Duodenal mucosa (tissue), 2 donors: Measurements from ENCODE around the gene PDE12.

Experiments used
- H3K27ac ChIP-seq: one replicate; pipeline ENCODE4 v1.7.0; 2013; ENCODE audit warnings: low read depth, low read length
- H3K27me3 ChIP-seq, 2 donors: one replicate each; pipeline ENCODE4 v1.7.0; 2013; ENCODE audit warnings: low read length in 2 of 2, control low read depth in 1 of 2; ENCODE audit not compliant: insufficient read depth in 2 of 2, control insufficient read depth in 1 of 2
- H3K36me3 ChIP-seq, 2 donors: one replicate each; pipeline ENCODE4 v1.7.0; 2013; ENCODE audit warnings: low read length in 2 of 2, control low read depth in 1 of 2; ENCODE audit not compliant: insufficient read depth in 2 of 2, control insufficient read depth in 1 of 2
- H3K4me1 ChIP-seq, 2 donors: one replicate each; pipeline ENCODE4 v1.7.0; 2013; ENCODE audit warnings: low read length in 2 of 2, control low read depth in 1 of 2; ENCODE audit not compliant: insufficient read depth in 2 of 2, control insufficient read depth in 1 of 2
- H3K4me3 ChIP-seq, 2 donors: one replicate each; pipeline ENCODE4 v1.7.0; 2013; ENCODE audit warnings: low read length in 2 of 2, low read depth in 1 of 2
- H3K9ac ChIP-seq, 2 donors: one replicate each; pipeline ENCODE4 v1.7.0; 2013; ENCODE audit warnings: low read length in 2 of 2, low read depth in 1 of 2
- H3K9me3 ChIP-seq, 2 donors: one replicate each; pipeline ENCODE4 v1.7.0; 2013; ENCODE audit warnings: low read length in 2 of 2, control low read depth in 1 of 2; ENCODE audit not compliant: control insufficient read depth in 1 of 2

PDE12 gene

DNA sequence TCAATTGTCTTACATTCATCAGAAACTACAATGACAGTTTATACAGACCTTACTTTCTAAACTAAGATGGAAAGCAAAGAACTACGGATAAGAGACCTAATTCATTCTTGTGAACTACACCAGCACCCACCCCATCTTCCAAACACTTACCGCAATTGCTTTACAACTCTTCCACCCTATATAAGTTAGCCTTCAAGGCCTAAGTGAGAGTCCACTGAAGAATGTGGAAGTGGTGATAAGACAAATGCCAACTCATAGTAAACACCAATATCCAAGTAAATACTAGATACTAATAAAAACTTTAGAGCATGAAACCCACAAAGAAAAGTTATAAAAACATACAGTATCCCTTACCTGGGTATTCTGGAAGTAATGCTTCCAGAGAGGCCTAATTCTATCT, 27.5 kb downstream of the PDE12 start:
- Histone ChIP-seq H3K9ac (no peak overlapping the region), H3K4me3 (no peak overlapping the region), H3K27me3 (no peaks in the 10 kb centered on the region), H3K36me3 (peaks cover 14 to 32% of the 10 kb centered on the region in 2 donors), H3K27ac (no peak overlapping the region), H3K4me1 (peaks cover 20% of the 10 kb centered on the region in 2 donors), H3K9me3 (no peaks in the 10 kb centered on the region)

DNA sequence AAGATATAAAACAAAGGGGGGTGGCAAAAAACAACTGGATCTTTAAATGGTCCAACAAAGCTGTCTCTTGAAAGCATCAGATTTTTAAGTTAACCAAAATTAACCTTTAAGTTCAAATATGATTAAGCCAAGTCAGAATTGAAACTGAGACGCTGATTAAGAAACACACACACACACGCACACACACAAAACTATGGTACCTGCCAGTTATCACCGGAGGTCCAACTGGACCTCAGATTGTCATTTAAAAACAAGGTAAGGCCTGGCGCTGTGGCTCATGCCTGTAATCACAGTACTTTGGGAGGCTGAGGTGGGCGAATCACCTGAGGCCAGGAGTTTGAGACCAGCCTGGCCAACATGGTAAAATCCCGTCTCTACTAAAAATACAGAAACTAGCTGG, 30.7 kb downstream of the PDE12 start:
- H3K36me3 ChIP-seq = peaks cover 7 to 12% of the 10 kb centered on the region in 2 donors

DNA sequence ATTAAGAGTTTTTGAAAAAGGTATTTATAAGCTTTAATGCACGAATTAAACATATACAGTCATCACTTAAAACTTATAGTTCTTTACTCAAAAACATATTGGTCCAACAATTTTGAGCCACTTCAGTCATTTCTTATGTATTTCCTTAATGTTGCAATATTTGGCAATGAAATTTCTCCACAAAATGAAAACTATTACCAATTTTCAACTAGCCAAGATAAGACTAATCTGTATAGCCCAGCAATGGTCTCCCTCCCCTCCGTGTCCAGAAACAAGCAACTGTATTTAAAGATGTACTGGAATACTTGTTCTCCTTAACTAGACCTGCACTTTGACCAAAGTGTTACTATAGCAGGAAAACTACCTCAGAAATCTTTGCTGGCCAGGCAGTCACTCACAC, 31.8 kb downstream of the PDE12 start:
- Histone ChIP-seq H3K9me3 (no peaks in the 10 kb centered on the region), H3K27ac (no peak overlapping the region), H3K27me3 (no peaks in the 10 kb centered on the region), H3K4me3 (no peak overlapping the region), H3K4me1 (peaks cover 12 to 30% of the 10 kb centered on the region in 2 donors), H3K36me3 (peaks cover 6 to 9% of the 10 kb centered on the region in 2 donors), H3K9ac (no peak overlapping the region)

More for the DNA sequence above, 30.7 kb downstream of the PDE12 start:
- peaks cover 12 to 20% of the 10 kb centered on the region in 2 donors for H3K4me1 ChIP-seq
- H3K27ac ChIP-seq = no peak overlapping the region
- H3K4me3 ChIP-seq = no peak overlapping the region
- H3K27me3 ChIP-seq = no peaks in the 10 kb centered on the region
- no peak overlapping the region for H3K9ac ChIP-seq
- no peaks in the 10 kb centered on the region for H3K9me3 ChIP-seq

DNA sequence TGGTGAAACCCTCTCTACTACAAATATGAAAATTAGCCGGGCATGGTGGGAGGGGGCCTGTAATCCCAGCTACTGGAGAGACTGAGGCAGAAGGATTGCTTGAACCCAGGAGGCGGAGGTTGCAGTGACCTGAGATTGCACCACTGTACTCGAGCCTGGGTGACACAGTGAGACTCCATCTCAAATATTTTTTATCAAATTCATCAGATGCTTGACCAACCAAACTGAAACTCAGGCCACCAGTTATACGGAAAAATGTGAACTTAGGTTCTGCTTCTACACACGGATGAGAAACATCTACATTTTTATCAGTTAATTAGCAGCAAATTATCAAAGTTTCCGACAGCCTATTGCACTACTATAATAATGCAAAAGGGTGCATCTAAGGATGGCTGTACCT, 36.2 kb downstream of the PDE12 start:
- H3K4me3 ChIP-seq = no peak overlapping the region
- H3K27ac ChIP-seq = no peak overlapping the region
- H3K4me1 ChIP-seq = peaks cover 10 to 38% of the 10 kb centered on the region in 2 donors

GRCh38 chr3:57594144-57594543, 38.1 kb downstream of the PDE12 start:
- peak overlapping the region; percentile 82 to 98 for H3K4me3 ChIP-seq
- H3K27ac ChIP-seq = no peak overlapping the region
- peak overlapping the region in 1 of 2 donors; percentile 99 for H3K9ac ChIP-seq

More for the DNA sequence above, 36.2 kb downstream of the PDE12 start:
- Histone ChIP-seq H3K9me3 (no peaks in the 10 kb centered on the region), H3K9ac (no peak overlapping the region), H3K27me3 (no peaks in the 10 kb centered on the region), H3K36me3 (no peaks in the 10 kb centered on the region)

GRCh38 chr3:57594576-57594975, 38.5 kb downstream of the PDE12 start:
- H3K4me1 ChIP-seq = peaks cover 15 to 45% of the 10 kb centered on the region in 2 donors
- H3K27ac ChIP-seq = no peak overlapping the region
- H3K9me3 ChIP-seq = no peaks in the 10 kb centered on the region
- H3K36me3 ChIP-seq = no peaks in the 10 kb centered on the region
- H3K4me3 ChIP-seq = peak overlapping the region; percentile 82 to 98
- no peaks in the 10 kb centered on the region for H3K27me3 ChIP-seq
- peak overlapping the region; percentile 7 to 99 for H3K9ac ChIP-seq

More at GRCh38 chr3:57594144-57594543, 38.1 kb downstream of the PDE12 start:
- Histone ChIP-seq H3K27me3 (no peaks in the 10 kb centered on the region), H3K4me1 (peaks cover 11 to 40% of the 10 kb centered on the region in 2 donors), H3K9me3 (no peaks in the 10 kb centered on the region), H3K36me3 (no peaks in the 10 kb centered on the region)

GRCh38 chr3:57596495-57597126, 40.5 kb downstream of the PDE12 start:
- Histone ChIP-seq H3K4me1 (peaks cover 15 to 47% of the 10 kb centered on the region in 2 donors), H3K36me3 (no peaks in the 10 kb centered on the region), H3K4me3 (peak overlapping the region; percentile 82 to 98), H3K9me3 (no peaks in the 10 kb centered on the region), H3K27ac (peak overlapping the region; percentile 100), H3K27me3 (no peaks in the 10 kb centered on the region), H3K9ac (peak overlapping the region; percentile 89 to 99)

DNA sequence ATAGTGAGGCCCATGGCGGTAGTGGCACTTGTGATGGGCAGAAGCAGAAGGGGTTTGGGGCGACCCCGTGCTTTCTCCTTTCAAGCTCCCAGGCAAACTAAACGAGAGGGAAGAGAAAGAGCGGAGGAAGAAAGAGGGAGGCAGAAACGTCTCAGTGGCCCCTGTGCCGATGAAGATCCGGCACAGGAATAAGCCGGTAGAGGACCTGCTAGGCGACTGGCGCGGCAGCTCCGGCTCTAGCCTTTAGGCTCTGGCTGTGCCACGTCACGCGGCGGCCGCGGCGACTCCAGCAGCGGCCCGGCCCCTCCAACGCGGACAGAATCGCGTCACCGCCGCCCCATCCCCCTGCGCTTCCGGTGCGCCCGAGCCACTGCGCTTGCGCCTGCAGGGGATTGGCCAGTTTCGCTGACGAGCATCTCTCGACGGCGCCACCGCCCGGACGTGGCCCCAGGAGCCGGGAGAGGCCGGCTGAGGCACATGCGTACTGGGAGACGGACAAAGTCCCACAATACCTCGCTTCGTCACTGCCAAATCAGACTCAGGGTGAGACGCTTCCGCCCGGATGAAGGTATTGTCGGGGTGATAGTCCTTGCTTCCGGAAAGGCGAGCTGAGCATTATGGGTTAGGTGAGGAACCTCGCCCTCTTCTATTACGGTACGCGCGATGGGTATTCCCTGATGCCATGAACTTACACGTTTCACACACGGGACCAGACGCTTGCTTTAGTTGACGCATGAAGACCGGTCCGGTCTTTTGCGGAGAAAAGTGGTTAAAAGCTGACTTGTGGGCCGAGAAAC, 41.3 kb downstream of the PDE12 start, which contains the start of gene ARF4:
ARF4 (minus strand) TSS at position 218 of the 797 bp plus-strand sequence; CDS start at position 14, 204 bp downstream.
- Histone ChIP-seq H3K27me3 (no peaks in the 10 kb centered on the region), H3K4me3 (peak within 1 kb of the TSS; percentile 82 to 98), H3K9me3 (no peaks in the 10 kb centered on the region), H3K36me3 (no peaks in the 10 kb centered on the region), H3K9ac (peak within 1 kb of the TSS; percentile 89 to 99), H3K4me1 (peaks cover 15 to 43% of the 10 kb centered on the region in 2 donors), H3K27ac (peak within 1 kb of the TSS; percentile 100)

- Histone ChIP-seq H3K4me1 (peaks cover 10 to 31% of the 10 kb centered on the region in 2 donors), H3K4me3 (peak overlapping the region; percentile 79 to 80), H3K9ac (peak overlapping the region; percentile 61 to 88), H3K27ac (peak overlapping the region; percentile 94), H3K36me3 (no peaks in the 10 kb centered on the region), H3K27me3 (no peaks in the 10 kb centered on the region), H3K9me3 (no peaks in the 10 kb centered on the region)
These were observed 42.8 kb downstream of the PDE12 start for GRCh38 chr3:57598765-57599360.

GRCh38 chr3:57600195-57600594, 44.1 kb downstream of the PDE12 start:
- Histone ChIP-seq H3K9ac (no peak overlapping the region), H3K9me3 (no peaks in the 10 kb centered on the region), H3K27me3 (no peaks in the 10 kb centered on the region), H3K4me3 (no peak overlapping the region), H3K27ac (no peak overlapping the region), H3K36me3 (no peaks in the 10 kb centered on the region), H3K4me1 (peaks cover 10 to 18% of the 10 kb centered on the region in 2 donors)
